Suprapubic skin (tissue), 3 donors: ENCODE measurements around the gene FOXN1.

Source experiments
- POLR2A ChIP-seq, 2 donors: fragments of 450-650 bp; IDR thresholded peaks; one replicate each; pipeline ENCODE4 v1.6.1; 2017; ENCODE audit warnings: antibody characterized with exemption in 2 of 2, mild to moderate bottlenecking in 2 of 2, moderate library complexity in 2 of 2
- TF ChIP-seq, protein P1 (sequence below), 2 donors: fragments of 200-600 bp in 1 of 2; fragments of 450-650 bp in 1 of 2; sonication (generic) in 1 of 2; IDR thresholded peaks; one replicate each; pipeline ENCODE4 v1.5.1; 2016 to 2019; ENCODE audit warnings: antibody characterized with exemption in 2 of 2, mild to moderate bottlenecking in 1 of 2, moderate library complexity in 1 of 2

DNA sequence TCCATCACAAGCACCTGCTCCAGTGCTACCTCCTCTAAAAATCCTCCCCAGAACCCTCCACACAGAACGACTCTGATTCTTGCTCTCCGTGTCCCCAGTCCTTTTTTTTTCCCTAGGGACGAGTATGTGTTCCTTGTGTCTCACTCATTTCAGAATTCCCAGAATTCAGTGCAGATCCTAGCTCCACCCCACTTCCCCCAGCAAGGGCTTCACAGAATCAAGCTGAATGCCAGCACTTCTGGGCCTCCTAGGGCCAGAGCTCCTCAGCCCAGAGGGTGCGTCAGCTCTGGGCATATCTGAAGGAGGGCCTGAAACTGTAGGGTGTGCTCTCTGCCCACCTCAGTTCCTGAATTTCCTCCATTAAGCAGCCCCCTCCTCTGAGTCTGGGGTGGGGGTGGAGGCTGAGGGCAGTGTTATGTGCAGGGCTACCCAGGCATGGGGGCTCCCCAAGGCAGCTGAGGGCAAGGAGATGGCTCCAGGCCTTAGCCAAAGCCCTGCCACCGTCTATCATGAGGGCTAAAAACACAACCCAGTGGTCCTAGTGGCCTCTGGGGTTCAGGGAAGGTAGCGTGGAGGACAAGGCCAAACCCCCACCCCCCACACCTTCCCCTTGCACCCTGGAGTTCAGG is 39.8 kb downstream of the FOXN1 start:
- TF ChIP-seq POLR2A (IDR thresholded peaks at IDR 0.05) = no peak
- TF ChIP-seq, protein P1, sequence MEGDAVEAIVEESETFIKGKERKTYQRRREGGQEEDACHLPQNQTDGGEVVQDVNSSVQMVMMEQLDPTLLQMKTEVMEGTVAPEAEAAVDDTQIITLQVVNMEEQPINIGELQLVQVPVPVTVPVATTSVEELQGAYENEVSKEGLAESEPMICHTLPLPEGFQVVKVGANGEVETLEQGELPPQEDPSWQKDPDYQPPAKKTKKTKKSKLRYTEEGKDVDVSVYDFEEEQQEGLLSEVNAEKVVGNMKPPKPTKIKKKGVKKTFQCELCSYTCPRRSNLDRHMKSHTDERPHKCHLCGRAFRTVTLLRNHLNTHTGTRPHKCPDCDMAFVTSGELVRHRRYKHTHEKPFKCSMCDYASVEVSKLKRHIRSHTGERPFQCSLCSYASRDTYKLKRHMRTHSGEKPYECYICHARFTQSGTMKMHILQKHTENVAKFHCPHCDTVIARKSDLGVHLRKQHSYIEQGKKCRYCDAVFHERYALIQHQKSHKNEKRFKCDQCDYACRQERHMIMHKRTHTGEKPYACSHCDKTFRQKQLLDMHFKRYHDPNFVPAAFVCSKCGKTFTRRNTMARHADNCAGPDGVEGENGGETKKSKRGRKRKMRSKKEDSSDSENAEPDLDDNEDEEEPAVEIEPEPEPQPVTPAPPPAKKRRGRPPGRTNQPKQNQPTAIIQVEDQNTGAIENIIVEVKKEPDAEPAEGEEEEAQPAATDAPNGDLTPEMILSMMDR (IDR thresholded peaks at IDR 0.05) = no peak
